DOHH2 (cell line): ENCODE data around the gene RIPPLY2.

ENCODE experiments used
- H3F3A ChIP-seq: fragments of 200-600 bp; sonication (generic), shearing (Covaris generic); 2 replicates; pipeline ENCODE4 v1.6.0; 2016; ENCODE audit warnings: antibody characterized with exemption, mild to moderate bottlenecking; ENCODE audit not compliant: control insufficient read depth, insufficient read depth
- H3K27ac ChIP-seq: fragments of 200-600 bp; sonication (generic); 2 replicates; pipeline ENCODE4 v1.5.1; 2014; ENCODE audit warnings: low read depth, mild to moderate bottlenecking, low read length, moderate library complexity
- H3K27me3 ChIP-seq: fragments of 200-600 bp; sonication (generic); 2 replicates; pipeline ENCODE4 v1.6.1; 2014; ENCODE audit warnings: mild to moderate bottlenecking, low read length, mixed read lengths; ENCODE audit not compliant: control insufficient read depth
- H3K36me3 ChIP-seq: fragments of 200-600 bp; sonication (generic); 2 replicates; pipeline ENCODE4 v1.6.1; 2014; ENCODE audit warnings: mild to moderate bottlenecking, low read length, moderate library complexity, mixed read lengths; ENCODE audit not compliant: control insufficient read depth
- H3K4me1 ChIP-seq: fragments of 200-600 bp; sonication (generic); 2 replicates; pipeline ENCODE4 v1.6.1; 2014; ENCODE audit warnings: mild to moderate bottlenecking, low read length, mixed read lengths; ENCODE audit not compliant: control insufficient read depth
- H3K4me2 ChIP-seq: fragments of 200-600 bp; sonication (generic); 2 replicates; pipeline ENCODE4 v1.6.0; 2014; ENCODE audit warnings: mild to moderate bottlenecking, low read length, moderate library complexity
- H3K4me3 ChIP-seq: fragments of 200-600 bp; sonication (generic); 2 replicates; pipeline ENCODE4 v1.5.1; 2014; ENCODE audit warnings: mild to moderate bottlenecking, low read length, mixed read lengths
- H3K79me2 ChIP-seq: fragments of 200-600 bp; sonication (generic); 2 replicates; pipeline ENCODE4 v1.6.1; 2014; ENCODE audit warnings: mild to moderate bottlenecking, low read length, mixed read lengths; ENCODE audit not compliant: control insufficient read depth
- H3K9me2 ChIP-seq: fragments of 200-600 bp; sonication (generic); replicated peaks from 2 replicates; pipeline ENCODE4 v1.6.1; 2014; ENCODE audit warnings: mild to moderate bottlenecking, low read length, mixed read lengths; ENCODE audit not compliant: control insufficient read depth
- H3K9me3 ChIP-seq: fragments of 200-600 bp; sonication (generic); 2 replicates; pipeline ENCODE4 v1.6.1; 2014; ENCODE audit warnings: antibody characterized with exemption, low read length, mixed read lengths; ENCODE audit not compliant: control insufficient read depth, insufficient read depth
- H4K20me1 ChIP-seq: fragments of 200-600 bp; sonication (generic); 2 replicates; pipeline ENCODE4 v1.6.0; 2014; ENCODE audit warnings: low read depth, mild to moderate bottlenecking, antibody characterized with exemption, low read length, moderate library complexity; ENCODE audit not compliant: control insufficient read depth, insufficient read depth
- CTCF ChIP-seq: fragments of 200-600 bp; sonication (generic); IDR thresholded peaks from one replicate; pipeline ENCODE4 v1.5.1; 2014; ENCODE audit warnings: antibody characterized with exemption, mild to moderate bottlenecking, low read depth, low read length; ENCODE audit not compliant: poor library complexity, severe bottlenecking
- EZH2phosphoT487 ChIP-seq: fragments of 200-600 bp; sonication (generic); IDR thresholded peaks from 2 replicates; pipeline ENCODE4 v1.6.1; 2017; ENCODE audit warnings: borderline replicate concordance, mild to moderate bottlenecking, antibody characterized with exemption, low read length, moderate library complexity, mixed read lengths

RIPPLY2 gene

GRCh38 chr6:83867043-83867442 is 13.9 kb downstream of the RIPPLY2 start:
- Histone ChIP-seq H3K9me2 (no peaks in the 10 kb centered on the region), H3F3A (0 out of 2 replicates have a peak, but pooled peaks cover 2% of the 10 kb centered on the region), H3K4me2 (no peak overlapping the region), H3K27ac (no peak overlapping the region), H3K36me3 (peaks cover 71% of the 10 kb centered on the region), H3K79me2 (peaks cover 71% of the 10 kb centered on the region), H3K27me3 (no peaks in the 10 kb centered on the region), H3K9me3 (peaks cover 21% of the 10 kb centered on the region), H3K4me3 (no peak overlapping the region), H3K4me1 (peaks cover 5% of the 10 kb centered on the region; the same call in 1 of the 2 replicates), H4K20me1 (no peaks in the 10 kb centered on the region)
- TF ChIP-seq CTCF = no peak

- no peaks in the 10 kb centered on the region for H4K20me1 ChIP-seq
- H3K36me3 ChIP-seq = peaks cover 66% of the 10 kb centered on the region
- no peak overlapping the region for H3K4me2 ChIP-seq
- H3K27ac ChIP-seq = no peak overlapping the region
- H3F3A ChIP-seq = 0 out of 2 replicates have a peak, but pooled peaks cover 2% of the 10 kb centered on the region
- H3K9me3 ChIP-seq = peaks cover 21% of the 10 kb centered on the region
- H3K79me2 ChIP-seq = peaks cover 71% of the 10 kb centered on the region
- no peaks in the 10 kb centered on the region for H3K4me1 ChIP-seq
- no peaks in the 10 kb centered on the region for H3K9me2 ChIP-seq
- H3K27me3 ChIP-seq = no peaks in the 10 kb centered on the region
- no peak for TF ChIP-seq CTCF
- H3K4me3 ChIP-seq = no peak overlapping the region
These were observed 14.5 kb downstream of the RIPPLY2 start for GRCh38 chr6:83867527-83868161.

- H3K27ac ChIP-seq = no peak overlapping the region
- peaks cover 21% of the 10 kb centered on the region for H3K9me3 ChIP-seq
- 0 out of 2 replicates have a peak, but pooled peaks cover 2% of the 10 kb centered on the region for H3F3A ChIP-seq
- no peaks in the 10 kb centered on the region for H3K27me3 ChIP-seq
- H3K79me2 ChIP-seq = peaks cover 69% of the 10 kb centered on the region
- H4K20me1 ChIP-seq = no peaks in the 10 kb centered on the region
- H3K4me1 ChIP-seq = peaks cover 5% of the 10 kb centered on the region
- TF ChIP-seq CTCF (no peak), EZH2phosphoT487 (no peak)
- no peak overlapping the region for H3K4me3 ChIP-seq
- no peak overlapping the region for H3K4me2 ChIP-seq
- H3K36me3 ChIP-seq = peaks cover 62% of the 10 kb centered on the region
- no peaks in the 10 kb centered on the region for H3K9me2 ChIP-seq
These were observed 15.5 kb downstream of the RIPPLY2 start for GRCh38 chr6:83868639-83869038.
